GM23338 (cell line): ENCODE results near the gene NELFA. TPM values are rescaled to one million over a fixed set of nuclear protein-coding genes. Genes with fewer than 3 reads are reported as not detected.

ENCODE experiments used
- ATAC-seq: fragments of 200-7000 bp; cut with Tn5 transposase; 3 replicates; pipeline ENCODE4 v1.9.1; 2020
- DNase-seq: peaks from one replicate; pipeline ENCODE4 v3.0.0-alpha.2; 2015; ENCODE audit warnings: low spot score
- H2AFZ ChIP-seq: fragments of 200-600 bp; sonication (generic); 2 replicates; pipeline ENCODE4 v1.8.0; 2016; ENCODE audit warnings: antibody characterized with exemption, mild to moderate bottlenecking, moderate library complexity
- H3F3A ChIP-seq: fragments of 200-600 bp; sonication (generic); replicated peaks from 2 replicates; pipeline ENCODE4 v1.8.0; 2017; ENCODE audit warnings: antibody characterized with exemption, mixed run types, low read depth
- H3K27ac ChIP-seq: fragments of 200-600 bp; sonication (generic); 2 replicates; pipeline ENCODE4 v1.6.1; 2016; ENCODE audit warnings: low read depth
- H3K27me3 ChIP-seq: fragments of 200-600 bp; sonication (generic); 2 replicates; pipeline ENCODE4 v1.8.0; 2016; ENCODE audit warnings: mild to moderate bottlenecking, mixed run types, moderate library complexity; ENCODE audit not compliant: insufficient read depth
- H3K36me3 ChIP-seq: fragments of 200-600 bp; sonication (generic); 2 replicates; pipeline ENCODE4 v1.8.0; 2016; ENCODE audit warnings: mild to moderate bottlenecking; ENCODE audit not compliant: insufficient read depth
- H3K4me1 ChIP-seq: fragments of 200-600 bp; sonication (generic); 2 replicates; pipeline ENCODE4 v1.8.0; 2016; ENCODE audit warnings: mild to moderate bottlenecking, moderate library complexity; ENCODE audit not compliant: insufficient read depth
- H3K4me2 ChIP-seq: fragments of 200-600 bp; sonication (generic); 2 replicates; pipeline ENCODE4 v1.7.1; 2017; ENCODE audit warnings: mixed run types
- H3K4me3 ChIP-seq: fragments of 200-600 bp; sonication (generic); 2 replicates; pipeline ENCODE4 v1.6.1; 2016; ENCODE audit warnings: mixed run types
- H3K79me2 ChIP-seq: fragments of 200-600 bp; sonication (generic); replicated peaks from 2 replicates; pipeline ENCODE4 v1.8.0; 2017; ENCODE audit warnings: mild to moderate bottlenecking; ENCODE audit not compliant: insufficient read depth
- H3K9me2 ChIP-seq: fragments of 200-600 bp; sonication (generic); 2 replicates; pipeline ENCODE4 v1.8.0; 2017; ENCODE audit not compliant: insufficient read depth
- H4K20me1 ChIP-seq: fragments of 200-600 bp; sonication (generic); replicated peaks from 2 replicates; pipeline ENCODE4 v1.8.0; 2017; ENCODE audit warnings: mild to moderate bottlenecking; ENCODE audit not compliant: insufficient read depth
- H3K27ac Mint-ChIP-seq: 2 replicates; pipeline ENCODE4 v1.8.0; 2020; ENCODE audit warnings: inconsistent platforms, mild to moderate bottlenecking, moderate library complexity, mixed read lengths
- H3K27me3 Mint-ChIP-seq: 3 replicates; pipeline ENCODE4 v1.8.0; 2022; ENCODE audit warnings: low read depth, mild to moderate bottlenecking, moderate library complexity, mixed read lengths, inconsistent platforms; ENCODE audit not compliant: insufficient read depth, poor library complexity
- H3K36me3 Mint-ChIP-seq: 3 replicates; pipeline ENCODE4 v1.8.0; 2021; ENCODE audit warnings: low read depth, mild to moderate bottlenecking, inconsistent platforms, moderate library complexity, mixed read lengths
- H3K4me1 Mint-ChIP-seq: 3 replicates; pipeline ENCODE4 v1.8.0; 2020; ENCODE audit warnings: mild to moderate bottlenecking, inconsistent platforms, mixed read lengths
- H3K4me3 Mint-ChIP-seq: 3 replicates; pipeline ENCODE4 v1.8.0; 2021; ENCODE audit warnings: moderate library complexity, mild to moderate bottlenecking, inconsistent platforms, mixed read lengths
- H3K9me3 Mint-ChIP-seq: 3 replicates; pipeline ENCODE4 v1.8.0; 2020; ENCODE audit warnings: moderate library complexity, mild to moderate bottlenecking, inconsistent platforms, mixed read lengths
- JUNB ChIP-seq: IDR thresholded peaks from one replicate; pipeline ENCODE4 v1.6.1; 2016; ENCODE audit warnings: antibody characterized with exemption; ENCODE audit not compliant: unreplicated experiment
- NANOG ChIP-seq: IDR thresholded peaks from 2 replicates; pipeline ENCODE4 v1.6.1; 2016; ENCODE audit warnings: antibody characterized with exemption, borderline replicate concordance
- POLR2AphosphoS5 ChIP-seq: IDR thresholded peaks from 2 replicates; pipeline ENCODE4 v1.6.1; 2016; ENCODE audit warnings: antibody characterized with exemption, low read depth
- STAT1 ChIP-seq: IDR thresholded peaks from one replicate; pipeline ENCODE4 v1.6.1; 2016; ENCODE audit warnings: antibody characterized with exemption; ENCODE audit not compliant: unreplicated experiment
- ZNF114 ChIP-seq: fragments of 250-450 bp; sonication (Bioruptor Pico); IDR thresholded peaks from 2 replicates; pipeline ENCODE4 v1.5.0; 2020; ENCODE audit warnings: mild to moderate bottlenecking, moderate library complexity
- polyA plus RNA-seq: library from polyadenylated mRNA; unstranded; fragments of >200 nt; fragmentation: Nextera tagmentation; extraction: Ambion mirVana; gene quantifications from 2 replicates; pipeline ENCODE4 v1.2.1, GENCODE V29; 2016
- total RNA-seq: library from RNA; depleted of rRNA; stranded (reverse); fragments of >200 nt; shearing (Covaris generic); gene quantifications from 2 replicates; pipeline ENCODE4 v1.2.3, GENCODE V29; 2014
- TF ChIP-seq, protein P1 (sequence below): fragments of 250-450 bp; sonication (Bioruptor Pico); IDR thresholded peaks from 2 replicates; pipeline ENCODE4 v1.5.0; 2020; ENCODE audit warnings: mild to moderate bottlenecking, moderate library complexity
- TF ChIP-seq, protein P2 (sequence below), 2 experiments: fragments of 200-600 bp in 1 of 2; sonication (generic) in 1 of 2; conservative IDR thresholded peaks; 2 replicates each; pipeline versions ENCODE4 v1.5.1 to v1.6.1; 2016 to 2017; ENCODE audit warnings: antibody characterized with exemption in 2 of 2, low read depth in 2 of 2, mild to moderate bottlenecking in 2 of 2, moderate library complexity in 1 of 2

Gene NELFA
- total and polyA plus RNA-seq, 2 experiments from 2014 or later = 62.8 to 63.3 TPM

DNA sequence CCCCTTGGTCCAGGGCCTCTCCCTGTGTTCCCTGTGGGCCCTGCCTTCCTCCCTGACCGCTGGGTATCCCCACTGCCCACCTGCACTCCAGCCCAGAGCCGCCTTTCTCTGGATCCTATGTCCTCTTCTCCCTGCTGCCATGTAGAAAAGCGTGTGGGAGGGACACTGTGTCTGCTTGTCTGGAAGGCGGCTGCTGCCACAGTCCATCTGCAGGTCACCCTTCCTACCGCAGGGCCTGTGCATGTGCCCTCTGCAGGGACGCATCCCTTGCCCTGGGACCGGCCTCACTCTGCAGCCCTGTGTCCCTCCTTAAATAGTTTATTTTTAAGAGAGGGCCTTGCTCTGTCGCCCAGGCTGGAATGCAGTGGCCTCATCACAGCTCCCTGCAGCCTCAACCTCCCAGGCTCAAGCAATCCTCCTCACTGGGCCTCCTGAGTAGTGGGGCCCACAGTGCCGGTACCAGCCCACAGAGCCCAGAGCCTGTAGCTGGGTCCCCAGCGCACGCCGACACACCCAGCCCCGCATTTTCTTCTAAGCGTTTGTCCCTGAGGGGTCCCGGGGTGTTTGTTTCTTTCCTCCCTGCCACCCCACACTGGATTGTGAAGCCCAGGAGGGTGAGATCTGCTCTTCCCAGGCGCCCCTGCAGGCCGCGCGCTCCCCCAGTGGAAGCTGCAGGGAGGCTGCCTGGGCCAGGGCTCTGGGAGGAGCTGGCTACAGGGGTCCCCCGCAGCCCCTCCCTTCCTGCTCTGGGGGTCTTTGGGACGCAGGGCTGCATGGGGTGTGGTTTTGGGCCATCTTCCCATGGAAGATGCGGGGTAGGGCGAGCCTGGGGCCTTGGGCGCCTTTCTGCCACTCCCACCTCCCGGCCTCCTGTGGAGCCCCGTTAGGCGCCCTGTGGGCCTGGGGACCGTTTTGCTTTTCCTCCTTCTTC, 37.5 kb upstream of the NELFA start:
- Mint-ChIP-seq H3K27me3 (peaks cover 12% of the 10 kb centered on the region), H3K27ac (no peak overlapping the region), H3K4me3 (no peak overlapping the region), H3K36me3 (no peaks in the 10 kb centered on the region), H3K4me1 (peaks cover 4% of the 10 kb centered on the region), H3K9me3 (no peaks in the 10 kb centered on the region)
- peaks cover 2% of the 10 kb centered on the region; the same call in 1 of the 2 replicates for H3K4me1 ChIP-seq
- H3K4me3 ChIP-seq = peak overlapping the region; percentile 42; the same call in 1 of the 2 replicates
- no peaks in the 10 kb centered on the region for H3K36me3 ChIP-seq
- peaks cover 54% of the 10 kb centered on the region for H3K27me3 ChIP-seq
- no peak for TF ChIP-seq JUNB
- TF ChIP-seq NANOG = no peak
- TF ChIP-seq, protein P1, sequence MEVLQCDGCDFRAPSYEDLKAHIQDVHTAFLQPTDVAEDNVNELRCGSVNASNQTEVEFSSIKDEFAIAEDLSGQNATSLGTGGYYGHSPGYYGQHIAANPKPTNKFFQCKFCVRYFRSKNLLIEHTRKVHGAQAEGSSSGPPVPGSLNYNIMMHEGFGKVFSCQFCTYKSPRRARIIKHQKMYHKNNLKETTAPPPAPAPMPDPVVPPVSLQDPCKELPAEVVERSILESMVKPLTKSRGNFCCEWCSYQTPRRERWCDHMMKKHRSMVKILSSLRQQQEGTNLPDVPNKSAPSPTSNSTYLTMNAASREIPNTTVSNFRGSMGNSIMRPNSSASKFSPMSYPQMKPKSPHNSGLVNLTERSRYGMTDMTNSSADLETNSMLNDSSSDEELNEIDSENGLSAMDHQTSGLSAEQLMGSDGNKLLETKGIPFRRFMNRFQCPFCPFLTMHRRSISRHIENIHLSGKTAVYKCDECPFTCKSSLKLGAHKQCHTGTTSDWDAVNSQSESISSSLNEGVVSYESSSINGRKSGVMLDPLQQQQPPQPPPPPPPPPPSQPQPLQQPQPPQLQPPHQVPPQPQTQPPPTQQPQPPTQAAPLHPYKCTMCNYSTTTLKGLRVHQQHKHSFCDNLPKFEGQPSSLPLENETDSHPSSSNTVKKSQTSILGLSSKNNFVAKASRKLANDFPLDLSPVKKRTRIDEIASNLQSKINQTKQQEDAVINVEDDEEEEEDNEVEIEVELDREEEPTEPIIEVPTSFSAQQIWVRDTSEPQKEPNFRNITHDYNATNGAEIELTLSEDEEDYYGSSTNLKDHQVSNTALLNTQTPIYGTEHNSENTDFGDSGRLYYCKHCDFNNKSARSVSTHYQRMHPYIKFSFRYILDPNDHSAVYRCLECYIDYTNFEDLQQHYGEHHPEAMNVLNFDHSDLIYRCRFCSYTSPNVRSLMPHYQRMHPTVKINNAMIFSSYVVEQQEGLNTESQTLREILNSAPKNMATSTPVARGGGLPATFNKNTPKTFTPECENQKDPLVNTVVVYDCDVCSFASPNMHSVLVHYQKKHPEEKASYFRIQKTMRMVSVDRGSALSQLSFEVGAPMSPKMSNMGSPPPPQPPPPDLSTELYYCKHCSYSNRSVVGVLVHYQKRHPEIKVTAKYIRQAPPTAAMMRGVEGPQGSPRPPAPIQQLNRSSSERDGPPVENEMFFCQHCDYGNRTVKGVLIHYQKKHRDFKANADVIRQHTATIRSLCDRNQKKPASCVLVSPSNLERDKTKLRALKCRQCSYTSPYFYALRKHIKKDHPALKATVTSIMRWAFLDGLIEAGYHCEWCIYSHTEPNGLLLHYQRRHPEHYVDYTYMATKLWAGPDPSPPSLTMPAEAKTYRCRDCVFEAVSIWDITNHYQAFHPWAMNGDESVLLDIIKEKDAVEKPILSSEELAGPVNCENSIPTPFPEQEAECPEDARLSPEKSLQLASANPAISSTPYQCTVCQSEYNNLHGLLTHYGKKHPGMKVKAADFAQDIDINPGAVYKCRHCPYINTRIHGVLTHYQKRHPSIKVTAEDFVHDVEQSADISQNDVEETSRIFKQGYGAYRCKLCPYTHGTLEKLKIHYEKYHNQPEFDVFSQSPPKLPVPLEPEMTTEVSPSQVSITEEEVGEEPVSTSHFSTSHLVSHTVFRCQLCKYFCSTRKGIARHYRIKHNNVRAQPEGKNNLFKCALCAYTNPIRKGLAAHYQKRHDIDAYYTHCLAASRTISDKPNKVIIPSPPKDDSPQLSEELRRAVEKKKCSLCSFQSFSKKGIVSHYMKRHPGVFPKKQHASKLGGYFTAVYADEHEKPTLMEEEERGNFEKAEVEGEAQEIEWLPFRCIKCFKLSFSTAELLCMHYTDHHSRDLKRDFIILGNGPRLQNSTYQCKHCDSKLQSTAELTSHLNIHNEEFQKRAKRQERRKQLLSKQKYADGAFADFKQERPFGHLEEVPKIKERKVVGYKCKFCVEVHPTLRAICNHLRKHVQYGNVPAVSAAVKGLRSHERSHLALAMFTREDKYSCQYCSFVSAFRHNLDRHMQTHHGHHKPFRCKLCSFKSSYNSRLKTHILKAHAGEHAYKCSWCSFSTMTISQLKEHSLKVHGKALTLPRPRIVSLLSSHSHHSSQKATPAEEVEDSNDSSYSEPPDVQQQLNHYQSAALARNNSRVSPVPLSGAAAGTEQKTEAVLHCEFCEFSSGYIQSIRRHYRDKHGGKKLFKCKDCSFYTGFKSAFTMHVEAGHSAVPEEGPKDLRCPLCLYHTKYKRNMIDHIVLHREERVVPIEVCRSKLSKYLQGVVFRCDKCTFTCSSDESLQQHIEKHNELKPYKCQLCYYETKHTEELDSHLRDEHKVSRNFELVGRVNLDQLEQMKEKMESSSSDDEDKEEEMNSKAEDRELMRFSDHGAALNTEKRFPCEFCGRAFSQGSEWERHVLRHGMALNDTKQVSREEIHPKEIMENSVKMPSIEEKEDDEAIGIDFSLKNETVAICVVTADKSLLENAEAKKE = no peak
- TF ChIP-seq POLR2AphosphoS5 = no peak
- TF ChIP-seq ZNF114 = no peak
- TF ChIP-seq, protein P2, sequence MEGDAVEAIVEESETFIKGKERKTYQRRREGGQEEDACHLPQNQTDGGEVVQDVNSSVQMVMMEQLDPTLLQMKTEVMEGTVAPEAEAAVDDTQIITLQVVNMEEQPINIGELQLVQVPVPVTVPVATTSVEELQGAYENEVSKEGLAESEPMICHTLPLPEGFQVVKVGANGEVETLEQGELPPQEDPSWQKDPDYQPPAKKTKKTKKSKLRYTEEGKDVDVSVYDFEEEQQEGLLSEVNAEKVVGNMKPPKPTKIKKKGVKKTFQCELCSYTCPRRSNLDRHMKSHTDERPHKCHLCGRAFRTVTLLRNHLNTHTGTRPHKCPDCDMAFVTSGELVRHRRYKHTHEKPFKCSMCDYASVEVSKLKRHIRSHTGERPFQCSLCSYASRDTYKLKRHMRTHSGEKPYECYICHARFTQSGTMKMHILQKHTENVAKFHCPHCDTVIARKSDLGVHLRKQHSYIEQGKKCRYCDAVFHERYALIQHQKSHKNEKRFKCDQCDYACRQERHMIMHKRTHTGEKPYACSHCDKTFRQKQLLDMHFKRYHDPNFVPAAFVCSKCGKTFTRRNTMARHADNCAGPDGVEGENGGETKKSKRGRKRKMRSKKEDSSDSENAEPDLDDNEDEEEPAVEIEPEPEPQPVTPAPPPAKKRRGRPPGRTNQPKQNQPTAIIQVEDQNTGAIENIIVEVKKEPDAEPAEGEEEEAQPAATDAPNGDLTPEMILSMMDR (conservative IDR thresholded peaks at IDR 0.05; ENCODE audit: low read depth in 2 of 2) = peak; percentile 10 to 15; a peak in 2 of 4 replicates
- no peak for TF ChIP-seq STAT1
- H2AFZ ChIP-seq = peak overlapping the region; percentile 43; the same call in 1 of the 2 replicates
- H3K4me2 ChIP-seq = peak overlapping the region; percentile 65; the same call in 1 of the 2 replicates
- H3K79me2 ChIP-seq = no peaks in the 10 kb centered on the region
- no peak overlapping the region for H3K27ac ChIP-seq
- no peaks in the 10 kb centered on the region for H3K9me2 ChIP-seq
- DNase-seq (no peak), ATAC-seq (peak; percentile 10)
- no peaks in the 10 kb centered on the region for H3F3A ChIP-seq
- no peaks in the 10 kb centered on the region; the same call in 1 of the 2 replicates for H4K20me1 ChIP-seq
